Measurements from ENCODE around the gene CELF4. TPM values are rescaled to one million over a fixed set of nuclear protein-coding genes. Genes with fewer than 3 reads are reported as not detected.

The CELF4 gene
- total and polyA plus RNA-seq, 10 donors: 0.46 to 3.5 (median 0.78) TPM

GRCh38 chr18:37497853-37498518, 67.6 kb downstream of the CELF4 start:
- WGBS, 5 donors: 81 to 94% (median 84%) methylated on average over 1 of the region's 1 CpG
- DNase-seq: no peak

GRCh38 chr18:37496568-37496967, 69.0 kb downstream of the CELF4 start:
- intact Hi-C loops (cut with DNase I; ENCODE audit: low total_unique reads): no loop called here

More at GRCh38 chr18:37497853-37498518, 67.6 kb downstream of the CELF4 start:
- intact Hi-C loops (cut with DNase I; ENCODE audit: low total_unique reads): no loop called here
- no peak for TF ChIP-seq POLR2AphosphoS5 (IDR thresholded peaks at IDR 0.05)
- TF ChIP-seq CTCF (IDR thresholded peaks at IDR 0.05 in 8 of 11, conservative IDR thresholded peaks at IDR 0.05 in 3 of 11): no peak
- Histone ChIP-seq H3K4me1 (peaks cover 0 to 8% (median 0%) of the 10 kb centered on the region in 6 donors), H3K36me3 (no peaks in the 10 kb centered on the region), H3K4me3 (no peak overlapping the region), H3K27ac (no peak overlapping the region), H3K9me3 (no peaks in the 10 kb centered on the region), H3K27me3 (replicated peaks in 1 of 7) (peaks cover 0 to 5% (median 0%) of the 10 kb centered on the region in 7 donors)

GRCh38 chr18:37495354-37495753, 70.2 kb downstream of the CELF4 start:
- TF ChIP-seq POLR2AphosphoS5 (IDR thresholded peaks at IDR 0.05) (no peak), CTCF (IDR thresholded peaks at IDR 0.05 in 8 of 11, conservative IDR thresholded peaks at IDR 0.05 in 3 of 11) (no peak), POLR2A (IDR thresholded peaks at IDR 0.05) (no peak)
- 70 to 95% (median 92%) methylated on average over 2 of the region's 2 CpGs for WGBS, 5 donors
- H3K4me1 ChIP-seq: peaks cover 0 to 2% (median 0%) of the 10 kb centered on the region in 6 donors
- H3K27ac ChIP-seq: no peak overlapping the region
- DNase-seq: no peak
- no peaks in the 10 kb centered on the region for H3K36me3 ChIP-seq
- intact Hi-C loops (cut with DNase I; ENCODE audit: low total_unique reads): no loop called here
- no peak overlapping the region for H3K4me3 ChIP-seq
- no peaks in the 10 kb centered on the region for H3K9me3 ChIP-seq
- peaks cover 0 to 27% (median 0%) of the 10 kb centered on the region in 7 donors for H3K27me3 ChIP-seq (replicated peaks in 1 of 7)

More at GRCh38 chr18:37496568-37496967, 69.0 kb downstream of the CELF4 start:
- H3K4me1 ChIP-seq: peaks cover 0 to 2% (median 0%) of the 10 kb centered on the region in 6 donors
- TF ChIP-seq POLR2A (IDR thresholded peaks at IDR 0.05) (no peak), CTCF (IDR thresholded peaks at IDR 0.05 in 8 of 11, conservative IDR thresholded peaks at IDR 0.05 in 3 of 11) (no peak)
- no peaks in the 10 kb centered on the region for H3K36me3 ChIP-seq
- DNase-seq: no peak
- H3K27me3 ChIP-seq (replicated peaks in 1 of 7): peaks cover 0 to 16% (median 0%) of the 10 kb centered on the region in 7 donors
- H3K4me3 ChIP-seq: no peak overlapping the region
- WGBS, 5 donors: 89 to 94% (median 91%) methylated on average over 6 of the region's 6 CpGs
- H3K27ac ChIP-seq: no peak overlapping the region
- H3K9me3 ChIP-seq: no peaks in the 10 kb centered on the region

GRCh38 chr18:37494406-37494805, 71.2 kb downstream of the CELF4 start:
- TF ChIP-seq POLR2A (IDR thresholded peaks at IDR 0.05): no peak
- TF ChIP-seq POLR2AphosphoS5 (IDR thresholded peaks at IDR 0.05): no peak
- TF ChIP-seq CTCF (IDR thresholded peaks at IDR 0.05 in 8 of 11, conservative IDR thresholded peaks at IDR 0.05 in 3 of 11): no peak
- H3K9me3 ChIP-seq: no peaks in the 10 kb centered on the region
- H3K27ac ChIP-seq: no peak overlapping the region
- H3K4me3 ChIP-seq: no peak overlapping the region
- peaks cover 0 to 37% (median 0%) of the 10 kb centered on the region in 7 donors for H3K27me3 ChIP-seq (replicated peaks in 1 of 7)
- intact Hi-C loops (cut with DNase I; ENCODE audit: low total_unique reads): no loop called here
- H3K4me1 ChIP-seq: peaks cover 0 to 2% (median 0%) of the 10 kb centered on the region in 6 donors
- 63 to 93% (median 75%) methylated on average over 5 of the region's 5 CpGs for WGBS, 5 donors
- no peak for DNase-seq
- H3K36me3 ChIP-seq: no peaks in the 10 kb centered on the region

Measured in spleen (tissue), 11 donors.